Measurements from ENCODE around the gene NHLRC2. TPM values are rescaled to one million over a fixed set of nuclear protein-coding genes. Genes with fewer than 3 reads are reported as not detected.

The NHLRC2 gene
- total and polyA plus RNA-seq, 10 of the 15 experiments (the other 5 are each of a cell fraction or from before 2014, with no cell fraction given): 1.9 to 31.3 (median 15.9) TPM

DNA sequence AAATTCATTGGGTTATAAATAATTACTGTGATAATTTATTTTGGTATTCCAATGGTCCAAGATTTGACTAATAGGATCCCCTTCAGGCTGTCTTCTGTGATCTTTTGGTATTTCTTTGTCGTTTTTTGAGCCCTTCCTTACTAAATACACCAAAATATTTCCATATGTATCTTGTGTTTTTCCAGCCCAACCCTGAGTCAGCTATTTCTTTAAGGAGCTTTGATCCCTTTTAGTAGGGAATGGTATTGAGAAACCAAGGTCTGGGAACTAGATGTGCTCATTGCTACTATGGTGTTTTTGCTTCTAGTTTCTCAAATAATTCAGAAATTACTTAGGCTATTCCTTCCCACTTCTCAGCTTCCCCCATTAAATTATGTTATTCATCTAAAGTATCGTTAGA lies 15.3 kb downstream of the NHLRC2 start:
- POLR2A ChIA-PET: no interaction called here
- TF ChIP-seq, protein P1, sequence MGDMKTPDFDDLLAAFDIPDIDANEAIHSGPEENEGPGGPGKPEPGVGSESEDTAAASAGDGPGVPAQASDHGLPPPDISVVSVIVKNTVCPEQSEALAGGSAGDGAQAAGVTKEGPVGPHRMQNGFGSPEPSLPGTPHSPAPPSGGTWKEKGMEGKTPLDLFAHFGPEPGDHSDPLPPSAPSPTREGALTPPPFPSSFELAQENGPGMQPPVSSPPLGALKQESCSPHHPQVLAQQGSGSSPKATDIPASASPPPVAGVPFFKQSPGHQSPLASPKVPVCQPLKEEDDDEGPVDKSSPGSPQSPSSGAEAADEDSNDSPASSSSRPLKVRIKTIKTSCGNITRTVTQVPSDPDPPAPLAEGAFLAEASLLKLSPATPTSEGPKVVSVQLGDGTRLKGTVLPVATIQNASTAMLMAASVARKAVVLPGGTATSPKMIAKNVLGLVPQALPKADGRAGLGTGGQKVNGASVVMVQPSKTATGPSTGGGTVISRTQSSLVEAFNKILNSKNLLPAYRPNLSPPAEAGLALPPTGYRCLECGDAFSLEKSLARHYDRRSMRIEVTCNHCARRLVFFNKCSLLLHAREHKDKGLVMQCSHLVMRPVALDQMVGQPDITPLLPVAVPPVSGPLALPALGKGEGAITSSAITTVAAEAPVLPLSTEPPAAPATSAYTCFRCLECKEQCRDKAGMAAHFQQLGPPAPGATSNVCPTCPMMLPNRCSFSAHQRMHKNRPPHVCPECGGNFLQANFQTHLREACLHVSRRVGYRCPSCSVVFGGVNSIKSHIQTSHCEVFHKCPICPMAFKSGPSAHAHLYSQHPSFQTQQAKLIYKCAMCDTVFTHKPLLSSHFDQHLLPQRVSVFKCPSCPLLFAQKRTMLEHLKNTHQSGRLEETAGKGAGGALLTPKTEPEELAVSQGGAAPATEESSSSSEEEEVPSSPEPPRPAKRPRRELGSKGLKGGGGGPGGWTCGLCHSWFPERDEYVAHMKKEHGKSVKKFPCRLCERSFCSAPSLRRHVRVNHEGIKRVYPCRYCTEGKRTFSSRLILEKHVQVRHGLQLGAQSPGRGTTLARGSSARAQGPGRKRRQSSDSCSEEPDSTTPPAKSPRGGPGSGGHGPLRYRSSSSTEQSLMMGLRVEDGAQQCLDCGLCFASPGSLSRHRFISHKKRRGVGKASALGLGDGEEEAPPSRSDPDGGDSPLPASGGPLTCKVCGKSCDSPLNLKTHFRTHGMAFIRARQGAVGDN (IDR thresholded peaks at IDR 0.05): no peak
- TF ChIP-seq PRDM15 (CRISPR knock-in tag; IDR thresholded peaks at IDR 0.05) (no peak), CBX5 (IDR thresholded peaks at IDR 0.05; ENCODE audit: low read depth) (no peak)
- Histone ChIP-seq H2AFZ (ENCODE audit: control insufficient read depth, low read depth, low read length) (no peak overlapping the region), H3K9me3 (replicated peaks; ENCODE audit: control insufficient read depth, insufficient read depth, low read length) (no peaks in the 10 kb centered on the region; the same call in 2 of the 3 replicates), H3K9ac (ENCODE audit: control insufficient read depth, insufficient read depth, low read length) (no peak overlapping the region), H4K20me1 (ENCODE audit: control insufficient read depth, insufficient read depth) (no peaks in the 10 kb centered on the region), H3K27me3 (replicated peaks in 1 of 2; ENCODE audit: control insufficient read depth in 2 of 2, insufficient read depth in 2 of 2, low read length in 1 of 2) (no peaks in the 10 kb centered on the region), H3K36me3 (ENCODE audit: control insufficient read depth in 2 of 2, insufficient read depth in 2 of 2, low read length in 1 of 2) (peaks cover 0 to 1% of the 10 kb centered on the region in 2 experiments; a peak in 1 of 4 replicates), H3K4me1 (ENCODE audit: control insufficient read depth, insufficient read depth, low read length) (no peaks in the 10 kb centered on the region; the same call in 1 of the 2 replicates), H3K27ac (ENCODE audit: control insufficient read depth, insufficient read depth) (no peak overlapping the region), H3K4me2 (ENCODE audit: control insufficient read depth, insufficient read depth) (no peak overlapping the region), H3K79me2 (ENCODE audit: control insufficient read depth, insufficient read depth, low read length) (peaks cover 6% of the 10 kb centered on the region), H3K4me3 (no peak overlapping the region)
- CTCF ChIA-PET: interaction anchor here (1.0 kb wide), 1 partner anchor 71 kb away, joined by 4 read pairs; no protein-coding TSS in a partner anchor
- ATAC-seq: no peak
- 98% methylated on average over 2 of the region's 2 CpGs for WGBS (ENCODE audit: insufficient coverage, insufficient replicate concordance, low lambda C conversion rate, missing lambda C conversion rate)
- intact Hi-C loops (cut with micrococcal nuclease; ENCODE audit: unreplicated experiment) (no loop called here), in situ Hi-C loops (cut with MboI) (no loop called here)
- DNase-seq (ENCODE audit: low read depth, low spot score): no peak
- FAIRE-seq: no peak
- BruUV-seq (replicated peaks): no TSS peak
- RAD21 ChIA-PET (ENCODE audit: unreplicated experiment): interaction anchor here (1.2 kb wide), 1 partner anchor 20 kb away, joined by 3 read pairs; no protein-coding TSS in a partner anchor
- SMC1A ChIA-PET (ENCODE audit: uncharacterized antibody, unreplicated experiment): interaction anchor here (0.8 to 1.2 kb wide), 2 partner anchors 10 to 114 kb away, joined by 3 read pairs; no protein-coding TSS in a partner anchor
